BE2C (cell line): ENCODE data around the gene HAGHL.
"Not testable (repeated sequence)": the region's sequence is repeated elsewhere in the genome, so short reads cannot be mapped to it uniquely, and the experiment has no call there.

Experiments used
- DNase-seq: peaks from one replicate; pipeline ENCODE4 v3.0.0-alpha.2; 2020
- H3K27me3 ChIP-seq: fragments of 250-450 bp; sonication (Bioruptor Pico); 2 replicates; pipeline ENCODE4 v1.5.1; 2020; ENCODE audit warnings: mild to moderate bottlenecking
- H3K36me3 ChIP-seq: fragments of 250-450 bp; sonication (Bioruptor Pico); 2 replicates; pipeline ENCODE4 v1.5.1; 2020; ENCODE audit warnings: mild to moderate bottlenecking
- H3K4me1 ChIP-seq: fragments of 250-450 bp; sonication (Bioruptor Pico); 2 replicates; pipeline ENCODE4 v1.5.1; 2020
- H3K4me3 ChIP-seq: 2 replicates; pipeline ENCODE4 v1.5.1; 2011; ENCODE audit warnings: low read depth, low read length
- H3K9me3 ChIP-seq: fragments of 250-450 bp; sonication (Bioruptor Pico); 2 replicates; pipeline ENCODE4 v1.5.1; 2020
- CTCF ChIP-seq: IDR thresholded peaks from 2 replicates; pipeline ENCODE4 v1.5.1; 2012; ENCODE audit warnings: mild to moderate bottlenecking, low read depth, low read length

The HAGHL gene

GRCh38 chr16:747978-748746 is 21.3 kb downstream of the HAGHL start:
- H3K4me3 ChIP-seq: no peak overlapping the region
- no peaks in the 10 kb centered on the region for H3K9me3 ChIP-seq
- no peak for DNase-seq
- H3K27me3 ChIP-seq: no peaks in the 10 kb centered on the region
- TF ChIP-seq CTCF: no peak
- H3K36me3 ChIP-seq: no peaks in the 10 kb centered on the region
- no peaks in the 10 kb centered on the region for H3K4me1 ChIP-seq

GRCh38 chr16:749010-749409 is 22.1 kb downstream of the HAGHL start:
- TF ChIP-seq CTCF: no peak
- DNase-seq: no peak
- H3K27me3 ChIP-seq: no peaks in the 10 kb centered on the region

GRCh38 chr16:750485-750884 is 23.6 kb downstream of the HAGHL start:
- Histone ChIP-seq H3K9me3 (no peaks in the 10 kb centered on the region), H3K27me3 (no peaks in the 10 kb centered on the region), H3K4me1 (no peaks in the 10 kb centered on the region), H3K36me3 (no peaks in the 10 kb centered on the region), H3K4me3 (no peak overlapping the region)
- DNase-seq: no peak
- no peak for TF ChIP-seq CTCF

More at GRCh38 chr16:749010-749409, 22.1 kb downstream of the HAGHL start:
- no peaks in the 10 kb centered on the region for H3K4me1 ChIP-seq
- H3K4me3 ChIP-seq: no peak overlapping the region
- H3K36me3 ChIP-seq: no peaks in the 10 kb centered on the region
- H3K9me3 ChIP-seq: no peaks in the 10 kb centered on the region

DNA sequence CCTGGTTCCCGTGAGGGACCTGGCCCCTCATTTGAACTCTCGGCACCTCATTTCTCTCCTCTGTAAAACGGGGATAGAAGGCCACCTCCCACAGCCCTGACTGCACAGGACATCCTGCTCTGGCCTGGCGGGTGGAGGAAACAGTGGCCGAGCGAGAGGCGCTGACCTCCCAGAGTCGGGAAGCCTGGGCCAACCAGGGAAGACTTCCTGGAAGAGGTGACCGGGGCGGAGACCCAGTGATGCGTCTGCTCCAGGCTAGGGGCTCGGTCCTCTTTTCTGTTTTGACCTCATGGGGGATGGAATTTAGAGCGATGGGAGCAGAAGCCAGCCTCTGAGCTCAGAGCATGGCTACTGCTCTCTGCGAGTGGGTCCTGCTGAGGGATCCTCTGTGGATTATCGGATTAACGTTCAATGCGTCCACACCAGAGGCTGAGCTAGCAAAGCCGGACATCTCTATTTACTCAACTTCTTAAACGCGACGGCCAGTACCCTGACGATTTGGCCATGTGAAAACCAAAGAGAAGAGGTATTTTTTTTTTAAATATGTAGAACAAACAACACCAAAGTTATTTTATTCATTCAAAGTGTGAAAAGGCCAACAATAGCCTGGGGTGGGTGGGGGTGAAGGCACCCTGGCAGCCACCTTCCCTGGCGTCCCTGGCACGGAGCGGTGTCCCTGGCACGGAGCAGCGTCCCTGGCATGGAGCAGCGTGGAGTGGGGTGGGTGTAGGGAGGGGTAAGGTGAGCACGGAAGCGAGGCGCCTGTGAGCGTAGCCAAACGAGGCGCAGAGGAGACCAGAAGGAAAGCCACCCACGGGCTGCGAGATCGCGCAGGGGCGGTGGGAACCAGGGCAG is 24.5 kb downstream of the HAGHL start:
- Histone ChIP-seq H3K4me1 (no peaks in the 10 kb centered on the region), H3K9me3 (no peaks in the 10 kb centered on the region), H3K4me3 (no peak overlapping the region), H3K27me3 (no peaks in the 10 kb centered on the region), H3K36me3 (no peaks in the 10 kb centered on the region)
- no peak for TF ChIP-seq CTCF
- DNase-seq: no peak

- DNase-seq: no peak
- Histone ChIP-seq H3K9me3 (no peaks in the 10 kb centered on the region), H3K4me1 (no peaks in the 10 kb centered on the region), H3K4me3 (no peak overlapping the region), H3K27me3 (no peaks in the 10 kb centered on the region), H3K36me3 (no peaks in the 10 kb centered on the region)
- no peak for TF ChIP-seq CTCF
These were observed 25.1 kb downstream of the HAGHL start for GRCh38 chr16:752007-752312.

DNA sequence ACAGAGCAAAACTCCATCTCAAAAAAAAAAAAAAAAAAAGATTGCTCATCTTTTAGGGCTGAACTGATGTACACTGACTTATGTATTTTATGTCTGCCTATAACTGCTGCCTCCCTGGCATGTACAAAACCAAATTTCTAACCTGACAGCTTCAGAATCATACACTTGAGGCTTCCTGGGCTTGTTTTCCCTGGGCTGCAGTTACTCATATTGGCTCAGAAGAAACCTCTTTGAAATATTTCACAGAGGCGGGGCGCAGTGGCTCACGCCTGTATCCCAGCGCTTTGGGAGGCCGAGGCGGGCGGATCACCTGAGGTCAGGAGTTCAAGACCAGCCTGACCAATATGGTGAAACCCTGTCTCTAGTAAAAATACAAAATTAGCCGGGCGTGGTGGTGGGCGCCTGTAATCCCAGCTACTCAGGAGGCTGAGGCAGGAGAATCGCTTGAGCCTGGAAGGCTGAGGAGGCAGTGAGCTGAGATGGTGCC is 27.3 kb downstream of the HAGHL start:
- H3K4me3 ChIP-seq, DNase-seq, H3K36me3 ChIP-seq, H3K27me3 ChIP-seq, H3K4me1 ChIP-seq, H3K9me3 ChIP-seq: not testable (repeated sequence)
